ENCODE results near the gene SNX3.

Gene SNX3

DNA sequence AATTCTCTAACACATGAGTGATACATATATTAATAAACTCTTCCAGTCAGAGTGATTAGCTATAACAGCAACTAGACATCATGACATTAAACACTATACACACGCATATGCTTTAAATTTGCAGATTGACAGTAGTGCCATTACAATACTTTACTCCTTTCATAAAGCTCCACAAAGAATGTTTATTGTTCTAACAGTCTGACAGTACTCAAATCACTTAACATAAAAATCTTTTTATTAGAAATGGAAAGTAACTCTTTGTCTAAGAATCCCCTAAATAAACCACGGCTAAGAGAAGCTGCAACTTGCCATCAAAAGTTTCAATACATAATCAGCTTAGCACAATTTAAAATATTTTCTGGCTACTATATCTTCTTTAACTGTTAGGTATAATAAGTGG lies 24.0 kb downstream of the SNX3 start:
- Histone ChIP-seq H3K27ac (ENCODE audit: low read length) (no peak overlapping the region), H3K9ac (ENCODE audit: low read length) (no peak overlapping the region), H3K36me3 (replicated peaks; ENCODE audit: low read depth, low read length) (no peaks in the 10 kb centered on the region), H3K4me1 (ENCODE audit: low read length) (no peaks in the 10 kb centered on the region), H3K4me3 (ENCODE audit: low read length) (no peak overlapping the region), H3K79me2 (ENCODE audit: low read length) (0 out of 2 replicates have a peak, but pooled peaks cover under 1% of the 10 kb centered on the region), H2AFZ (ENCODE audit: low read depth, low read length) (no peak overlapping the region), H3K9me3 (ENCODE audit: insufficient read depth, low read length) (no peaks in the 10 kb centered on the region), H4K20me1 (ENCODE audit: insufficient read depth, low read length) (peaks cover 3% of the 10 kb centered on the region; the same call in 1 of the 2 replicates), H3K4me2 (ENCODE audit: low read length) (no peak overlapping the region), H3K27me3 (ENCODE audit: low read depth, low read length) (no peaks in the 10 kb centered on the region)
- TF ChIP-seq EZH2phosphoT487 (IDR thresholded peaks at IDR 0.05; ENCODE audit: low read depth): no peak
- TF ChIP-seq, protein P1, sequence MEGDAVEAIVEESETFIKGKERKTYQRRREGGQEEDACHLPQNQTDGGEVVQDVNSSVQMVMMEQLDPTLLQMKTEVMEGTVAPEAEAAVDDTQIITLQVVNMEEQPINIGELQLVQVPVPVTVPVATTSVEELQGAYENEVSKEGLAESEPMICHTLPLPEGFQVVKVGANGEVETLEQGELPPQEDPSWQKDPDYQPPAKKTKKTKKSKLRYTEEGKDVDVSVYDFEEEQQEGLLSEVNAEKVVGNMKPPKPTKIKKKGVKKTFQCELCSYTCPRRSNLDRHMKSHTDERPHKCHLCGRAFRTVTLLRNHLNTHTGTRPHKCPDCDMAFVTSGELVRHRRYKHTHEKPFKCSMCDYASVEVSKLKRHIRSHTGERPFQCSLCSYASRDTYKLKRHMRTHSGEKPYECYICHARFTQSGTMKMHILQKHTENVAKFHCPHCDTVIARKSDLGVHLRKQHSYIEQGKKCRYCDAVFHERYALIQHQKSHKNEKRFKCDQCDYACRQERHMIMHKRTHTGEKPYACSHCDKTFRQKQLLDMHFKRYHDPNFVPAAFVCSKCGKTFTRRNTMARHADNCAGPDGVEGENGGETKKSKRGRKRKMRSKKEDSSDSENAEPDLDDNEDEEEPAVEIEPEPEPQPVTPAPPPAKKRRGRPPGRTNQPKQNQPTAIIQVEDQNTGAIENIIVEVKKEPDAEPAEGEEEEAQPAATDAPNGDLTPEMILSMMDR (IDR thresholded peaks at IDR 0.05; ENCODE audit: low read depth, low read length): no peak

DNA sequence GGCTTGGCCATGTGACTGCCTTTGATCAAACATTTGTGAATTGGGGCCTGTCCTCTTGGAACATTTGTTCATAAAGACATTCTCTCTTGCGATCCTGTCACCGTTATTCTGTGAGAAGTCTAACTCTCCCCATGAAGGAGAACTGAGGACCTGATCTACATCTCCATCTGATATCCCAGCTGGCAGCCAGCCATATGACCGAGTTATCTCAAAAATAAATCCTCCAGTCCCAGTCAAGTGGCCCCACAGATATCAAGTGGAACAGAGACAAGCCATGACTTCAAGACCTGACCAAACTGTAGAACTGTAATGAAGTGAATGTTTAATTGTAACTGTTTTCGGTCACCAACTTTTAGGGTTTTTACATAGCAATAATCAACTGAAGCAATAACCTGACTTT lies 25.7 kb downstream of the SNX3 start:
- Histone ChIP-seq H3K79me2 (ENCODE audit: low read length) (no peaks in the 10 kb centered on the region), H3K4me1 (ENCODE audit: low read length) (no peaks in the 10 kb centered on the region), H3K27ac (ENCODE audit: low read length) (no peak overlapping the region), H3K27me3 (ENCODE audit: low read depth, low read length) (no peaks in the 10 kb centered on the region), H3K9ac (ENCODE audit: low read length) (no peak overlapping the region), H4K20me1 (ENCODE audit: insufficient read depth, low read length) (no peaks in the 10 kb centered on the region; the same call in 1 of the 2 replicates), H3K36me3 (replicated peaks; ENCODE audit: low read depth, low read length) (no peaks in the 10 kb centered on the region), H3K4me3 (ENCODE audit: low read length) (no peak overlapping the region), H3K4me2 (ENCODE audit: low read length) (no peak overlapping the region), H3K9me3 (ENCODE audit: insufficient read depth, low read length) (no peaks in the 10 kb centered on the region), H2AFZ (ENCODE audit: low read depth, low read length) (no peak overlapping the region)
- TF ChIP-seq, protein P1 (IDR thresholded peaks at IDR 0.05; ENCODE audit: low read depth, low read length): no peak
- no peak for TF ChIP-seq EZH2phosphoT487 (IDR thresholded peaks at IDR 0.05; ENCODE audit: low read depth)

DNA sequence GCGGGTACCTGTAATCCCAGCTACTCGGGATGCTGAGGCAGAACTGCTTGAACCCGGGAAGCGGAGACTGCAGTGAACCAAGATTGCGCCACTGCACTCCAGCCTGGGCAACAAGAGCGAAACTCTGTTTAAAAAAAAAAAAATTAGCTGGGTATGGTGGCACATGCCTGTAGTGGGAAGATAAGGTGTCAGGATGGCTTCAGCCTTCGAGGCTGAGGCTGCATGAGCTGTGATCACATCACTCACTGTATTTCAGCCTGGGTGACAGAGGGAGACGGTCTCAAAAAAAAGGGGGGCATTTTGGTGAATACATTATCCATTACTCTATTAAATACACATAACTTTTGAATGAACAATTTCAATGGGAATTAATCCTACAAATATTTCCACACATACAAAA lies 32.4 kb downstream of the SNX3 start:
- Histone ChIP-seq H4K20me1 (ENCODE audit: insufficient read depth, low read length) (peaks cover 2% of the 10 kb centered on the region; the same call in 1 of the 2 replicates), H3K4me3 (ENCODE audit: low read length) (no peak overlapping the region), H3K9ac (ENCODE audit: low read length) (no peak overlapping the region), H3K4me1 (ENCODE audit: low read length) (peaks cover 9% of the 10 kb centered on the region), H3K4me2 (ENCODE audit: low read length) (no peak overlapping the region), H3K27me3 (ENCODE audit: low read depth, low read length) (no peaks in the 10 kb centered on the region), H2AFZ (ENCODE audit: low read depth, low read length) (no peak overlapping the region), H3K9me3 (ENCODE audit: insufficient read depth, low read length) (no peaks in the 10 kb centered on the region), H3K27ac (ENCODE audit: low read length) (no peak overlapping the region), H3K79me2 (ENCODE audit: low read length) (no peaks in the 10 kb centered on the region), H3K36me3 (replicated peaks; ENCODE audit: low read depth, low read length) (no peaks in the 10 kb centered on the region)
- TF ChIP-seq, protein P1 (IDR thresholded peaks at IDR 0.05; ENCODE audit: low read depth, low read length): no peak
- TF ChIP-seq EZH2phosphoT487 (IDR thresholded peaks at IDR 0.05; ENCODE audit: low read depth): no peak

DNA sequence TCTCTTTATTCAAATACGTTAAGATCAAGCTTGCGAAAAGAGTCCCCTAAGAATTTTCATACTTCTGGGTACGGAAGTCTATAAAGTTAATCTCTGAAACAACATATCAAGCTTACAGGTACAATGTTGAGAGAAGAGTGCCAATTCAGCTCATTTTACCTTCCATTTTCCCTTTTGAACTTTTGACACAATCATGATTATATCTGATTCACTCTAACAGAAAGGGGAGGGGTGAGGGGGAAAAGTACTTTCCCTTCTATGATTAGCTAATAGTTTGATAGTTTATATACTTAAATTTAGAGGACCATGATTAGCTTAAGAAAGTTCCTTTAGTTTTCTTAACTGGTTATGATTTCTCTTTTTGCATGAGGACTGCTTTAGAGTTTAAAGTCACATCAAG lies 33.5 kb downstream of the SNX3 start:
- no peaks in the 10 kb centered on the region for H3K9me3 ChIP-seq (ENCODE audit: insufficient read depth, low read length)
- H3K4me1 ChIP-seq (ENCODE audit: low read length): peaks cover 9% of the 10 kb centered on the region
- H3K4me2 ChIP-seq (ENCODE audit: low read length): no peak overlapping the region
- H4K20me1 ChIP-seq (ENCODE audit: insufficient read depth, low read length): peaks cover 2% of the 10 kb centered on the region; the same call in 1 of the 2 replicates
- no peaks in the 10 kb centered on the region for H3K36me3 ChIP-seq (replicated peaks; ENCODE audit: low read depth, low read length)
- no peaks in the 10 kb centered on the region for H3K27me3 ChIP-seq (ENCODE audit: low read depth, low read length)
- no peak overlapping the region for H3K4me3 ChIP-seq (ENCODE audit: low read length)
- no peak overlapping the region for H2AFZ ChIP-seq (ENCODE audit: low read depth, low read length)
- H3K9ac ChIP-seq (ENCODE audit: low read length): no peak overlapping the region
- H3K79me2 ChIP-seq (ENCODE audit: low read length): no peaks in the 10 kb centered on the region
- no peak overlapping the region for H3K27ac ChIP-seq (ENCODE audit: low read length)
- TF ChIP-seq EZH2phosphoT487 (IDR thresholded peaks at IDR 0.05; ENCODE audit: low read depth): no peak
- TF ChIP-seq, protein P1 (IDR thresholded peaks at IDR 0.05; ENCODE audit: low read depth, low read length): no peak
